GM18505 (cell line): ENCODE results near the gene SAMD7.

Experiments
- ATAC-seq: cut with Tn5 transposase; IDR thresholded peaks from one replicate; pipeline ENCODE4 v1.9.1; 2021; ENCODE audit not compliant: unreplicated experiment
- POLR2A ChIP-seq: IDR thresholded peaks from 4 replicates; pipeline ENCODE4 v1.6.1; 2011; ENCODE audit warnings: borderline replicate concordance; ENCODE audit not compliant: insufficient read depth, insufficient read length; ENCODE audit errors: extremely low read depth

The SAMD7 gene, protein sequence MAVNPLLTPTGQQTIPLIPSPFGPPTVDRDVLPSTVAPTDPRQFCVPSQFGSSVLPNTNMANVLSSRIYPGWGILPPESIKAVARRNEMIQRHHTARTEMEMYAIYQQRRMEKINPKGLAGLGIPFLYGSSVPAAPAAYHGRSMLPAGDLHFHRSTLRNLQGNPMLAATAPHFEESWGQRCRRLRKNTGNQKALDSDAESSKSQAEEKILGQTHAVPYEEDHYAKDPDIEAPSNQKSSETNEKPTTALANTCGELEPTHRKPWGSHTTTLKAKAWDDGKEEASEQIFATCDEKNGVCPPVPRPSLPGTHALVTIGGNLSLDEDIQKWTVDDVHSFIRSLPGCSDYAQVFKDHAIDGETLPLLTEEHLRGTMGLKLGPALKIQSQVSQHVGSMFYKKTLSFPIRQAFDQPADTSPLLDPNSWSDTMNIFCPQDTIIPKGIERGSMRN

DNA sequence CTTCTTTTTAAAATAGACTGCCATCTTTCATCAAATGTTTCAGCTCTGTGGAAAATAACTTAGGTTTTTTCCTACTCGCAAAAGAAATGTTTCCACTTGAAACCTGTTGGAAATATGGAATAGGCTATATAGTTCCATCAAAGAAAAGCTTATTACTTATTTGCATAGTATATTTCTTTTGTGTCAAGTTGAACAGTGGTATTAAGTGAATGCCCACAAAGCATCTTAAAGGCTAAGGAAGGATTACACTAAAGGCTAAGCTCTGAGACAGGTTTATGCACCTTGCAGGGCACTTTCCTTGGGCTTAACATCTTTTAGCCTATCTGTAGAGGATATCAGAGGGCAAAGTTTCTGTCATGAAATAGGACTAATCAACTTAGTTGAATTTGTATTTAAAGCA lies at the start of gene SAMD7:
Gene SAMD7 (plus strand): TSS at position 301 of the 400 bp plus-strand sequence. CDS start 7,927 bp downstream, outside the sequence.
- no peak for ATAC-seq

GRCh38 chr3:169861871-169862270 lies 49.5 kb upstream of the SAMD7 start:
- no peak for TF ChIP-seq POLR2A

More for the DNA sequence above, at the start of gene SAMD7:
- TF ChIP-seq POLR2A = no peak

DNA sequence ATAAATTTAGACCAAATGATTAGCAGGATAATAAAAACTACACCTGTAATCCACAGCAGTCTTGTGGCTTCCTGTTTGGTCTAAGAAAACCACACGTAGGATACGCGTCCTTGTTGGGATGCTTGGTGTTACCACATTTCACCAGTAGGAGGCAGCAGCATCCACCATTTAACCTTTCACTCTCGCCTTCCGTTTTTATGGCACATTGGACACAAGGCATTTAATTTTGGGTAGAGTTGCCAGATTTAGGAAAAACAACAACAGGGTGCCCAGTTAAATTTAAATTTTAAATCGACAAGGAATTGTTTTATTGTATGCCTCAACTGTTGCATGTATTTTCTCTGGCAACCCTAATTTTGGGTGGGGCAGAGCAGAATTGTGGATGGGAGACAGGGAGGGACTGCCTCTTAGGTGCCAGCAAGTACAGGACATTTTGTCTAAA lies 47.9 kb upstream of the SAMD7 start:
- peak; percentile 63 for ATAC-seq

More at GRCh38 chr3:169861871-169862270, 49.5 kb upstream of the SAMD7 start:
- ATAC-seq = no peak

DNA sequence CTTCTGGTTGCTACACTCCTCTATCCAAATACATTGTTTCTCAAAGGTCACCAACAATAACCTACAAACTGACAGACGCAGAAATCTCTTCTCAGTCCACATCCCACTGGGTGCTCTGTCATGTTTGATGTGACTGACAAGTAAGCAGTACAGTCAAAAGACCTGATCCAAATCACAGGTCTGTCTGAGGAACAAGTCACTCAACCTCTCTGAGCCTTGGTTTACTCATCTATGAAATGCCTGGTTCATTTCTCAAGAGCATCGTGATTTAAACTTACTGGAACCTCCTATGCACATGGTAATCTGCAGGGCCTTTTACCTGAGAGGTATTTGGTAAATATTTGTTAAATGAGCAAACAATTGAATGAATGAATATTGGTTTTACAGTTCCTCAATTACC lies 47.1 kb upstream of the SAMD7 start:
- no peak for ATAC-seq
- TF ChIP-seq POLR2A = no peak

More for the DNA sequence above, 47.9 kb upstream of the SAMD7 start:
- no peak for TF ChIP-seq POLR2A

DNA sequence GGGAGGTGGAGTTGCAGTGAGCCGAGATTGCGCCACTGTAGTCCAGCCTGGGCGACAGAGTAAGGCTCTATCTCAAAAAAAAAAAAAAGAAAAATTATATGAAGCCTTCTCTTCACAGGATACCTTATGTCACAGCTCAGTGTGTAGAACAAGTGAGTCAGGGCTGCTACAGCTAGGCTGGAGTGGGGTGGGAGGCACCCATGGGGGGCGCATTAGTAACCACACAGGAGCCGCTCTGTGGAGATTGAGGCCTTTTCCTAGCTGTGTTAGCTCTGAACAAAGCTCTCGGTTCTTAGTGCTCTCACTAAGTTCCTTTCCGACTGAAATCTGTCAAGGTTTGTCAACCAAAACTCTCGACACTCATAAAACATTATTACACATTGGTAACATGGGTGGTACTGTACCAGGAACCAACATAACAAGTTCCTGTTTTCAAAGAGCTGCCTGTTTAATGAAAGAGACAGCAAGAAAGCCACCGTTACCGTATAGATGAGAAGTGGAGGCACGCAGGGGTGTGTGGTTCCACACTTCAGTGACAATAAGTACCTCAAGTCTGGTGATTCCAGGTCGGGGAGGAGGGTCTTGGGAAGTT lies 46.1 kb upstream of the SAMD7 start:
- no peak for TF ChIP-seq POLR2A
- ATAC-seq = no peak

DNA sequence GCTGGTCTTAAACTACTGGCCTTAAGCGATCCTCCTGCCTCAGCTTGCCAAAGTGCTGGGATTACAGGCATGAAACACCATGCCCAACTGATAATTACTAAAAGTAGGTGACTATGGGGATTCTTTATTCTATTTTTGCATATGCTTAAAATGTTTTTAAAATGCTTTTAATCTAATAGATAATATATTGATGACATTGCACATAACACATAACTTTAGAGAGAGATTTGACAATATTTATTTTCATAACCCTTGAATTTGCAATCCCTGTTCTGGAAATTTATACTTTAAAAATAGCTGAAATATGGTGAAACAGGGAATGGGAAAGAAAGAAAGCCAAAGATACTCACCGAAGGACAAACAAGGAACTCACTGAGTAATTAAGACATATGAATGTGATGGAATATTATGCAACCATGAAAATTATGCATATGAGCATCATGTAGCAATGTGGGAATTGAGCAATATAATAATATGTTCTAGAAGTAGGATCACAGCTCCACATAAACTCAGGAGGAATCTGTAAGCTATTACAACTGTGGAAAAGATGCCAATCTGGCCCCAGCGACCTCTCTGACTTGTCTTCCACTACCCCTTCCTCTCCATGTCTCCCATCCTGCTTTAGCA lies 43.7 kb upstream of the SAMD7 start:
- no peak for TF ChIP-seq POLR2A
- no peak for ATAC-seq

DNA sequence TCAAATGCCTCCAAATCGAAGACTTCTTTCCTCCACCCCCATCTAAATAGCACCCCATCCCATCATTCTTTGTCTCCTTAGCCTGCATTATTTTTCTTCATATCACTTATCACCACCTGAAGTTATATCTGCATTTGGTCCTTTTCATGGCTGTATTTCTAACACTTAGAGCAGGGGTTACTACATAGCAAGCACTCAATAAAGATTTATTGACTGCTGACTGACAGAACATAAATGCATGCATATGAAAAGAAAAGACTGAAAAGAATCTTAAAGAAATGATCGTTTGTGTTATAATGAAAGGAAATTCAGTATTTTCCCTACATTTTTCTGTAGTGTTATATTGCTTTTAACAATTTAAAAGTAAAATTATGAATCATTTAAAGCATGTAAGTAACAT lies 43.0 kb upstream of the SAMD7 start:
- TF ChIP-seq POLR2A = no peak
- no peak for ATAC-seq

DNA sequence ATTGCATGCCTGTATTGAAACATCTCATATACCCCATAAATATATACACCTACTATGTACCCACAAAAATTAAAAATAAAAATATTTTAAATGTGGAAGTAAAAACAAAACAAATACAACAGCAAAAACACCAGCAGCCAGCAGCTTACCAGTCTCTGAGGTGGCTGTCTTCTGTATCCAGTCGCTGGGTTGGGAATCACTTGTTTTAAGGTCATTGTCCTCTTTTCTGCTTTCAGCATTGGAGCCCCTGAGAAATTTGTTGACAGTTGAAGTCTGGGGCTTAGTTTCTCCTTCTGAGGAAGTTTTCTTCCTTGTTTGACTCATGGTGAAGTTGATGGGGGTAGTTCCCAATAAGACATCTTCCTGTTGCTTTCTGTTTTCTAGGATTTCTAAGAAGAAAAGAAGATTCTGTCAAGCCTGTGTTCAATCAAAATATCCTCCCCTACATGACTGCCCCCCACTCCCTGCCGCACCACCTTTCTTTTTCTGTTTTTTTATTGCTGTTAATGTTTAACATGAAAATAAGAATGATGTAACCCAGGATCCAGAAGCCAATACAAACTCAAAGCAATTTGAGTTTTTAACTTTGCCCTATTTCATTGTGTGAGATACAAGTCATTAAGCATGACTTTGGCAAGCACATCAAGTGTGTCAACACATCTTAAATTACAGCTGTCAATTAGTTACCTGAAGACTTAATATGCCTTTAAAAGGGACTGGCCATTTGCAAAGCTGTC lies 41.7 kb upstream of the SAMD7 start, which contains the start of gene LRRC31:
Gene LRRC31 (minus strand): TSS at position 452 of the 737 bp plus-strand sequence. CDS start 128 bp downstream, at position 324.
- ATAC-seq = no peak

DNA sequence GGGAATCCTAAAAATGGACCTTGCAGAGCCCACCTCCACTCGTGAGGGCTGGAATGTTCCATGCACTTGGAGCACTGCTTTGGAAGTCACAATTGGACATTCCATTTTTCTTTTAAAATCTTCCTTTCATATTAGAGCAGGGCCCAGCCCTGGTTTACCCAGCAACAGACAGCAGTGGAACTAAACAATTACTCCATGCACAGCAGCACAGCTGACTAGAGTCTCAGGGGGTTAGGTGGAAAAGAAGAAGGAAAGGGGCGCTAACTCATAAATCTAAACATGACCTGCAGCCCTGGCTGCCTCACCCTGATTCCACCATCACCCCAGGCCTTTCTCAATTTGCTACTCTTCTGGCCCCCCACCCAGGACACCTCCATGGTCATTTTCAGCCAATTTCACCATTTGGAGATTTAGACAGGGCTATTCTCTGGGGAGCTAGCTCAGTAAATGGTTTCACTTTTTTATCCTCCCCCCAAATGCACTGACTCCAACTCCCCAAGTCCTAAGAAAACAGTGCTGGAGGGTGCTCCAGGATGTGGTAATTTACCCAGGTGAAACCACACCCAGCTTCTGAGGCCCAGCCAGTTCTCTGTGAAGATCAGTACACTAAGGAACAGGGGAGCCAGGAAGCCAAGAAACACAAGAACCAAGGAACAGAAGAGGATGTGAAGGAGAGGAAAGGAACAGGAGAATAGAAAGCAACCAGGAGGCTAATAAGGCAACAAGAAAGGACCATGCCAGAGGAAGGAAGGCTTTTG lies 40.1 kb upstream of the SAMD7 start:
- ATAC-seq = no peak

More for the DNA sequence above, 41.7 kb upstream of the SAMD7 start, which contains the start of gene LRRC31:
- no peak for TF ChIP-seq POLR2A

DNA sequence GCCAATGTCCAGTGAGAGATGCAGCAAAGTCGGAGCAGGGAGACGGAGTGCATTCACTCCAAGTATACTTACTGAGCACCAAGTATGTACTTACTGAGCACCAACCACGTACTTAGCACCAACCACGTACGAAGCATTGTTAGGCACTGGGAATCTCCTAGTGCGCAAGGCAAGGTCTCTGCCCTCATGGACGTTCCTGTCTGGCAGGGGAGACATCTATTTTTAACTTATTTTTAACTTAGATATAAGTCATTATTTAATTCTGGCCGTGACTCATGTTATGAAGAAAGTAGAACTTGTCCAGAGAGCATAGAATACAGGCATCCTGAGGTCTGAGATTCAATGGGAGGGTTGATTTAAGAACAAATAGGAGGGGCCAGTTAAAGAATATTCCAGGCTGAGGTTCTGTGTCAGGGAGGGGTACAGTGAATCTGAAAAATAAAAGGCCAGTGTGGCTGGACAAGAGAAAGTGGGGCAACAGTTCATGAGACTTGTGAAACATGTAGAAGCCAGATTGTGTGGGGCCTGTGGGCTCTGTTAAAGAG lies 32.3 kb upstream of the SAMD7 start:
- ATAC-seq = no peak
- no peak for TF ChIP-seq POLR2A

More for the DNA sequence above, 40.1 kb upstream of the SAMD7 start:
- TF ChIP-seq POLR2A = no peak

DNA sequence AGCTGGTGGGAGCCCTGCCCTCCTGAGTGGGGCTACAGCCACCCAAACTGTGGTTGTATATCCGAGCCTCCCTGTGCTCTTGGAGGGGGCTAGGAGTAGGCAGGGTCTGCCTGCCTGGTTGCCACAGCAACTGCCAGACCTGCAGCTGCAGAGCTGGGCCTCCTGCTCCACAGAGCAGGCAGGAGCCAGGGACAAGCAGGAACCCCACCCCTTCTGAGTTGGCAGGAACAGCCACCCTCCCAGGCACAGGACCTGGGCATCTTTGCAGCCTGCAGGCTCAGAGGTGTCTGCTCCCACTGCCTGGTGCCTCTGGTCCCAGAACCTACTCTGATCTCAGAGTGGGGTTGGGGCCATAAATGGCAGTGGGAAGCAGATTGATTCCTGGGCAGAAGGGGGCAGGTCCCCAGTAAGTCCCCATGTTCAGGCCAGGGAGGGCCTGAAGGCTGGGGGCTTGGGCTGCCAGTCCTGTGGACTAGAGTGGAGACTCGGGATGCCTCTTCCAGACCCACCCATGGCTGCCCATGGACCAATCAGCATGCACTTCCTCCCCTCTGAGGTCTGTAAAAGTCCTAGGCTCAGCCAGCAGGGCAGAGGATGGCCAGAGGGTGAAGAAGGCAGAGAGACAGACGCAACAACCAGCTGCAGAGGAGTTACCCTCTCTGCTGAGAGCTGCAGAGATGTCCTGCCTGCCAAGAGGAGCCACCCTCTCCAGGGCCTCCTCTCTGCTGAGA lies 31.4 kb upstream of the SAMD7 start:
- no peak for TF ChIP-seq POLR2A
- no peak for ATAC-seq
